BJ (cell line): ENCODE results near the gene PACRG. TPM values are rescaled to one million over a fixed set of nuclear protein-coding genes. Genes with fewer than 3 reads are reported as not detected.

Source experiments
- CTCF ChIA-PET: fragments of 350-600 bp; formaldehyde crosslinking; extraction: SDS; loops from one replicate; lab custom pipeline; 2021; ENCODE audit warnings: antibody characterized with exemption, inconsistent platforms; lab: Yijun Ruan, JAX
- POLR2A ChIA-PET: fragments of 300-600 bp; sonication (Branson Sonifier 250); formaldehyde crosslinking; extraction: SDS; loops from one replicate; lab custom pipeline; 2021; ENCODE audit warnings: antibody characterized with exemption; lab: Charles Lee
- DNase-seq: peaks from one replicate; pipeline ENCODE4 v3.0.0-alpha.2; 2011; ENCODE audit warnings: low read depth
- H3K27me3 ChIP-seq: 2 replicates; pipeline ENCODE4 v1.6.0; 2011; ENCODE audit warnings: low read length; ENCODE audit not compliant: control insufficient read depth, insufficient read depth
- H3K36me3 ChIP-seq: 2 replicates; pipeline ENCODE4 v1.5.1; 2011; ENCODE audit warnings: low read length; ENCODE audit not compliant: control insufficient read depth, insufficient read depth
- H3K4me3 ChIP-seq: 2 replicates; pipeline ENCODE4 v1.5.1; 2011; ENCODE audit warnings: low read depth, mild to moderate bottlenecking, control low read depth, low read length
- CTCF ChIP-seq: IDR thresholded peaks from 2 replicates; pipeline ENCODE4 v1.5.1; 2011; ENCODE audit warnings: low read depth, mild to moderate bottlenecking, control low read depth, inconsistent platforms, low read length, moderate library complexity; ENCODE audit not compliant: insufficient read depth
- polyA plus RNA-seq: library from polyadenylated mRNA; depleted of rRNA; stranded (reverse); fragments of >200 nt; gene quantifications from 2 replicates; pipeline ENCODE4 v1.2.3, GENCODE V29; 2011

The PACRG gene
- polyA plus RNA-seq, 1 experiment: 0.20 TPM

DNA sequence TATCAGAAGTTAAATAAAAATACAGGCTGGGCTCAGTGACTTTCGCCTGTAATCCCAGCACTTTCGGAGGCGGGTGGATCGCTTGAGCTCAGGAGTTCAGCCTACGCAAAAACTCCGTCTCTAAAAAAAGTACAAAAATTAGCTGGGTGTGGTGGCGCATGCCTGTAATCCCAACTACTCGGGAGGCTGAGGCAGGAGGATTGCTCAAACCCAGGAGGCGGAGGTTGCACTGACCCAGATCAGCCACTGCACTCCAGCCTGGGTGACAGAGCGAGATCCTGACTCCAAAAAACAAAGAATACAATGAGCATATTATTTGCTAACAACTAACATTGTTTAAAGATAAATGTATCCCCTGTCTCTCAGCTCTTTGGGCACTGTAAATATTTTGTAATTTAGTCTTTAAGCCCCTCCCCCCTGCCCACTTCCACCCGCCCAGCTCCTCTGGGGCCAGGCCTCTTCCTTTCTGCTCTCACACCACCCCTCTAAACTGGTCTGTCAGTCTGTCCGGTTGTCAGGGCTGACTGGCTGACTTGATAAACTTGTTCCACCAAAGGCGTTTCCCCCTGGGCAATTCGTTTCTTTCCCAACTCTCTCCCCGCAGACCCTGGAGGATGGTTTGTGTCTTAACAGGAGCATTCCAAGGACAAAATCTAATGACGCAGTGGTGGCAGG lies 624.4 kb downstream of the PACRG start:
- Histone ChIP-seq H3K4me3 (no peak overlapping the region), H3K27me3 (no peaks in the 10 kb centered on the region), H3K36me3 (no peaks in the 10 kb centered on the region)
- DNase-seq: no peak
- ChIA-PET POLR2A (no interaction called here), CTCF (no interaction called here)
- no peak for TF ChIP-seq CTCF

DNA sequence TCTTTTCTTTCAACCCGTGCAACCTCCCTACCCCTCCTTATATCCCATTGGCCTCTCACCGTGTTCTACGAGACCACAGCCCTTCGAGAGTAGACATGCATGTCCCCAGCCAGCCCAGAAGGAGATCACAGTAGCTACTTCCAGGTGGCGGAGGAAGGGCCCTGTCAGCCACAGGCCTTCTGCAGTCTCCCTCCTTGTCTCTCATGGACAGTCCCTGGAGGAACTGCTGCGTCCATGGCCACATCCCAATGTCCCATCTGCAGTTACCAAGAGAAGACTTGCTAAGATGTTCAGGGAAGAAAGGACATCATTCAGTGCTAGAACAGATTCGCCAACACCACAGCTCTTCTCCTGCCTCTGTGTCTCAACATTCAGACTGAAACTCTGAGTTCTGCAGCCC lies 625.2 kb downstream of the PACRG start:
- CTCF ChIA-PET: no interaction called here
- no peaks in the 10 kb centered on the region for H3K36me3 ChIP-seq
- no peak overlapping the region for H3K4me3 ChIP-seq
- no peak for DNase-seq
- H3K27me3 ChIP-seq: no peaks in the 10 kb centered on the region
- POLR2A ChIA-PET: no interaction called here
- TF ChIP-seq CTCF: no peak

- DNase-seq: no peak
- H3K27me3 ChIP-seq: no peaks in the 10 kb centered on the region
- TF ChIP-seq CTCF: no peak
- H3K4me3 ChIP-seq: no peak overlapping the region
- ChIA-PET CTCF (no interaction called here), POLR2A (no interaction called here)
- no peaks in the 10 kb centered on the region for H3K36me3 ChIP-seq
These were observed 626.3 kb downstream of the PACRG start for GRCh38 chr6:163354085-163354484.

GRCh38 chr6:163354761-163355425 lies 627.1 kb downstream of the PACRG start:
- H3K36me3 ChIP-seq: no peaks in the 10 kb centered on the region
- POLR2A ChIA-PET: no interaction called here
- H3K4me3 ChIP-seq: no peak overlapping the region
- no peaks in the 10 kb centered on the region for H3K27me3 ChIP-seq
- no peak for TF ChIP-seq CTCF
- no peak for DNase-seq
- CTCF ChIA-PET: no interaction called here

DNA sequence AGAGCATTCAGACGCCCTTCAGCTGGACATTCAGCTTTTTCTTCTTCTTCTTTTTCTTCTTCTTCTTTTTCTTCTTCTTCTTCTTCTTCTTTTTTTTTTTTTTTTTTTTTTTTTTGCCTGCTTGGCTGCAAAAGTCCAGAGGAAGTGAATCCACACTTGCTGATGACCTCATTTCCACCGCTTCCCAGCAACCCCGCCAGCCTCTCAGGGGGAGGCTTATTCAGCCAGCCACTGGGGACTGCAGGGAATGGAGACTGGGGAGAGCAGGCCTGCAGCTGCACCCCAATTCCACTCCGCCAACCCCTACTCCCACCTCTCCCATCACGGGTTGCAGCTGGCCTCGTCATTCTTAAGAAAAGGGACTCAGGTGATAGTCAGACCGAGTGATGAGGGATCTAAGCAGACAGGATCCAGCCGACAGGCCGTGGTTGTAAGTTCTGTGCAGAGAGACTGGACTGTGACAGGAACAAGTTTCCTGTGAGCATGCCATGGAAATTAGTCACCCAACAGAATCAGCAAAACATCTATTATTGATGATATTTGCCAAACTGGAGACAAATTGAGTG lies 627.7 kb downstream of the PACRG start:
- POLR2A ChIA-PET: no interaction called here
- H3K36me3 ChIP-seq: no peaks in the 10 kb centered on the region
- CTCF ChIA-PET: no interaction called here
- no peaks in the 10 kb centered on the region for H3K27me3 ChIP-seq
- H3K4me3 ChIP-seq: no peak overlapping the region
- no peak for TF ChIP-seq CTCF
- DNase-seq: no peak
